HepG2 (cell line): ENCODE data around the gene CCNYL1. TPM values are rescaled to one million over a fixed set of nuclear protein-coding genes. Genes with fewer than 3 reads are reported as not detected.

Experiments
- IRF9 ChIP-seq: sonication (generic); formaldehyde crosslinking; IDR thresholded peaks from 2 replicates; pipeline ENCODE4 v1.8.0; 2022; ENCODE audit warnings: missing genetic modification reagents, mild to moderate bottlenecking, borderline replicate concordance
- KDM4B ChIP-seq: sonication (generic); formaldehyde crosslinking; IDR thresholded peaks from 2 replicates; pipeline ENCODE4 v1.4.0; 2020; ENCODE audit warnings: missing genetic modification reagents
- NFATC3 ChIP-seq: sonication (generic); formaldehyde crosslinking; IDR thresholded peaks from 2 replicates; pipeline ENCODE4 v1.5.1; 2020; ENCODE audit warnings: mild to moderate bottlenecking, missing genetic modification reagents
- PHB2 ChIP-seq: fragments of 450-650 bp; IDR thresholded peaks from 2 replicates; pipeline ENCODE4 v1.6.1; 2018; ENCODE audit not compliant: partially characterized antibody
- POGZ ChIP-seq: sonication (generic); formaldehyde crosslinking; IDR thresholded peaks from 2 replicates; pipeline ENCODE4 v1.4.0; 2020; ENCODE audit warnings: mild to moderate bottlenecking, missing genetic modification reagents
- PPARG ChIP-seq: conservative IDR thresholded peaks from 2 replicates; pipeline ENCODE4 v1.6.1; 2016; ENCODE audit warnings: missing biosample characterization, missing genetic modification reagents
- SIX1 ChIP-seq: sonication (generic); formaldehyde crosslinking; IDR thresholded peaks from 2 replicates; pipeline ENCODE4 v1.4.0; 2020; ENCODE audit warnings: missing genetic modification reagents, borderline replicate concordance
- SNAI1 ChIP-seq: sonication (generic); formaldehyde crosslinking; IDR thresholded peaks from 2 replicates; pipeline ENCODE4 v1.5.0; 2020; ENCODE audit warnings: mild to moderate bottlenecking, missing genetic modification reagents, borderline replicate concordance
- TBL1XR1 ChIP-seq: fragments of 150-350 bp; IDR thresholded peaks from 2 replicates; pipeline ENCODE4 v1.6.1; 2014; ENCODE audit warnings: borderline replicate concordance, low read length; ENCODE audit not compliant: partially characterized antibody
- ZBTB26 ChIP-seq: IDR thresholded peaks from 2 replicates; pipeline ENCODE4 v1.6.1; 2016; ENCODE audit warnings: missing compliant biosample characterization, missing genetic modification reagents, borderline replicate concordance
- ZNF597 ChIP-seq: sonication (generic); formaldehyde crosslinking; IDR thresholded peaks from 2 replicates; pipeline ENCODE4 v1.5.0; 2020; ENCODE audit warnings: missing genetic modification reagents
- ZNF598 ChIP-seq: sonication (generic); formaldehyde crosslinking; IDR thresholded peaks from 2 replicates; pipeline ENCODE4 v1.5.1; 2020; ENCODE audit warnings: mild to moderate bottlenecking, missing genetic modification reagents, borderline replicate concordance
- ZNF788 ChIP-seq: sonication (generic); formaldehyde crosslinking; IDR thresholded peaks from 2 replicates; pipeline ENCODE4 v1.5.0; 2020; ENCODE audit warnings: mild to moderate bottlenecking, missing genetic modification reagents, borderline replicate concordance
- polyA plus RNA-seq, 8 experiments: library from polyadenylated mRNA; depleted of rRNA in 3 of 8; stranded (reverse) in 7 of 8; unstranded in 1 of 8; fragments of >200 nt; fragmentation: Illumina TruSeq in 4 of 8; extraction: Trizol in 4 of 8; gene quantifications; 2 replicates each; pipeline versions ENCODE4 v1.2.1 to v1.2.3, GENCODE V29; 2011 to 2016; ENCODE audit warnings: low read depth in 4 of 8, missing spikeins in 1 of 8, mixed read lengths in 1 of 8; ENCODE audit not compliant: insufficient read depth in 1 of 8
- total RNA-seq, 5 experiments: library from RNA; depleted of rRNA; stranded (reverse); fragments of >200 nt; fragmentation: Illumina TruSeq; extraction: Trizol; gene quantifications; 2 replicates each; pipeline ENCODE4 v1.2.3, GENCODE V29; 2016; ENCODE audit warnings: low read depth in 1 of 5
- TF ChIP-seq, protein P1 (sequence below): sonication (generic); formaldehyde crosslinking; IDR thresholded peaks from 2 replicates; pipeline ENCODE4 v1.8.0; 2022; ENCODE audit warnings: mild to moderate bottlenecking, missing genetic modification reagents, moderate library complexity
- TF ChIP-seq, protein P2 (sequence below): sonication (generic); formaldehyde crosslinking; IDR thresholded peaks from 2 replicates; pipeline ENCODE4 v1.5.0; 2020; ENCODE audit warnings: missing genetic modification reagents
- TF ChIP-seq, protein P3 (sequence below): sonication (generic); formaldehyde crosslinking; IDR thresholded peaks from 2 replicates; pipeline ENCODE4 v1.4.0; 2020; ENCODE audit warnings: missing genetic modification reagents
- TF ChIP-seq, protein P4 (sequence below): sonication (generic); formaldehyde crosslinking; IDR thresholded peaks from 2 replicates; pipeline ENCODE4 v1.4.0; 2020; ENCODE audit warnings: mild to moderate bottlenecking, missing genetic modification reagents
- TF ChIP-seq, protein P5 (sequence below): sonication (generic); formaldehyde crosslinking; IDR thresholded peaks from 2 replicates; pipeline ENCODE4 v1.5.1; 2020; ENCODE audit warnings: mild to moderate bottlenecking, moderate library complexity, missing genetic modification reagents

Gene CCNYL1
- total and polyA plus RNA-seq, 2 of the 13 experiments (the other 11 are each of a cell fraction or from before 2014, with no cell fraction given): 12.5 to 16.2 TPM

GRCh38 chr2:207711750-207712530 is 500 bp downstream of the CCNYL1 start (continued):
- TF ChIP-seq, protein P1, sequence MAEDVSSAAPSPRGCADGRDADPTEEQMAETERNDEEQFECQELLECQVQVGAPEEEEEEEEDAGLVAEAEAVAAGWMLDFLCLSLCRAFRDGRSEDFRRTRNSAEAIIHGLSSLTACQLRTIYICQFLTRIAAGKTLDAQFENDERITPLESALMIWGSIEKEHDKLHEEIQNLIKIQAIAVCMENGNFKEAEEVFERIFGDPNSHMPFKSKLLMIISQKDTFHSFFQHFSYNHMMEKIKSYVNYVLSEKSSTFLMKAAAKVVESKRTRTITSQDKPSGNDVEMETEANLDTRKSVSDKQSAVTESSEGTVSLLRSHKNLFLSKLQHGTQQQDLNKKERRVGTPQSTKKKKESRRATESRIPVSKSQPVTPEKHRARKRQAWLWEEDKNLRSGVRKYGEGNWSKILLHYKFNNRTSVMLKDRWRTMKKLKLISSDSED (CRISPR knock-in tag): no peak
- TF ChIP-seq ZBTB26 (0 out of 2 replicates have a peak, but pooled peaks have one; percentile 4), TBL1XR1 (no peak), ZNF598 (no peak), ZNF788 (CRISPR knock-in tag) (peak; percentile 13; the same call in 1 of the 2 replicates), KDM4B (no peak), PPARG (CRISPR knock-in tag) (no peak), SIX1 (CRISPR knock-in tag) (no peak), ZNF597 (CRISPR knock-in tag) (no peak), NFATC3 (no peak), SNAI1 (CRISPR knock-in tag) (no peak), IRF9 (CRISPR knock-in tag) (no peak), POGZ (CRISPR knock-in tag) (no peak), PHB2 (no peak)
- TF ChIP-seq, protein P2, sequence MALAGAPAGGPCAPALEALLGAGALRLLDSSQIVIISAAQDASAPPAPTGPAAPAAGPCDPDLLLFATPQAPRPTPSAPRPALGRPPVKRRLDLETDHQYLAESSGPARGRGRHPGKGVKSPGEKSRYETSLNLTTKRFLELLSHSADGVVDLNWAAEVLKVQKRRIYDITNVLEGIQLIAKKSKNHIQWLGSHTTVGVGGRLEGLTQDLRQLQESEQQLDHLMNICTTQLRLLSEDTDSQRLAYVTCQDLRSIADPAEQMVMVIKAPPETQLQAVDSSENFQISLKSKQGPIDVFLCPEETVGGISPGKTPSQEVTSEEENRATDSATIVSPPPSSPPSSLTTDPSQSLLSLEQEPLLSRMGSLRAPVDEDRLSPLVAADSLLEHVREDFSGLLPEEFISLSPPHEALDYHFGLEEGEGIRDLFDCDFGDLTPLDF: no peak
- TF ChIP-seq, protein P3, sequence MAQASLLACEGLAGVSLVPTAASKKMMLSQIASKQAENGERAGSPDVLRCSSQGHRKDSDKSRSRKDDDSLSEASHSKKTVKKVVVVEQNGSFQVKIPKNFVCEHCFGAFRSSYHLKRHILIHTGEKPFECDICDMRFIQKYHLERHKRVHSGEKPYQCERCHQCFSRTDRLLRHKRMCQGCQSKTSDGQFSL (CRISPR knock-in tag): no peak
- TF ChIP-seq, protein P4, sequence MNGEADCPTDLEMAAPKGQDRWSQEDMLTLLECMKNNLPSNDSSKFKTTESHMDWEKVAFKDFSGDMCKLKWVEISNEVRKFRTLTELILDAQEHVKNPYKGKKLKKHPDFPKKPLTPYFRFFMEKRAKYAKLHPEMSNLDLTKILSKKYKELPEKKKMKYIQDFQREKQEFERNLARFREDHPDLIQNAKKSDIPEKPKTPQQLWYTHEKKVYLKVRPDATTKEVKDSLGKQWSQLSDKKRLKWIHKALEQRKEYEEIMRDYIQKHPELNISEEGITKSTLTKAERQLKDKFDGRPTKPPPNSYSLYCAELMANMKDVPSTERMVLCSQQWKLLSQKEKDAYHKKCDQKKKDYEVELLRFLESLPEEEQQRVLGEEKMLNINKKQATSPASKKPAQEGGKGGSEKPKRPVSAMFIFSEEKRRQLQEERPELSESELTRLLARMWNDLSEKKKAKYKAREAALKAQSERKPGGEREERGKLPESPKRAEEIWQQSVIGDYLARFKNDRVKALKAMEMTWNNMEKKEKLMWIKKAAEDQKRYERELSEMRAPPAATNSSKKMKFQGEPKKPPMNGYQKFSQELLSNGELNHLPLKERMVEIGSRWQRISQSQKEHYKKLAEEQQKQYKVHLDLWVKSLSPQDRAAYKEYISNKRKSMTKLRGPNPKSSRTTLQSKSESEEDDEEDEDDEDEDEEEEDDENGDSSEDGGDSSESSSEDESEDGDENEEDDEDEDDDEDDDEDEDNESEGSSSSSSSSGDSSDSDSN (CRISPR knock-in tag): peak; percentile 95
- TF ChIP-seq, protein P5, sequence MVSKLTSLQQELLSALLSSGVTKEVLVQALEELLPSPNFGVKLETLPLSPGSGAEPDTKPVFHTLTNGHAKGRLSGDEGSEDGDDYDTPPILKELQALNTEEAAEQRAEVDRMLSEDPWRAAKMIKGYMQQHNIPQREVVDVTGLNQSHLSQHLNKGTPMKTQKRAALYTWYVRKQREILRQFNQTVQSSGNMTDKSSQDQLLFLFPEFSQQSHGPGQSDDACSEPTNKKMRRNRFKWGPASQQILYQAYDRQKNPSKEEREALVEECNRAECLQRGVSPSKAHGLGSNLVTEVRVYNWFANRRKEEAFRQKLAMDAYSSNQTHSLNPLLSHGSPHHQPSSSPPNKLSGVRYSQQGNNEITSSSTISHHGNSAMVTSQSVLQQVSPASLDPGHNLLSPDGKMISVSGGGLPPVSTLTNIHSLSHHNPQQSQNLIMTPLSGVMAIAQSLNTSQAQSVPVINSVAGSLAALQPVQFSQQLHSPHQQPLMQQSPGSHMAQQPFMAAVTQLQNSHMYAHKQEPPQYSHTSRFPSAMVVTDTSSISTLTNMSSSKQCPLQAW (CRISPR knock-in tag): no peak
